ENCODE measurements around the gene COLEC12.

DNA sequence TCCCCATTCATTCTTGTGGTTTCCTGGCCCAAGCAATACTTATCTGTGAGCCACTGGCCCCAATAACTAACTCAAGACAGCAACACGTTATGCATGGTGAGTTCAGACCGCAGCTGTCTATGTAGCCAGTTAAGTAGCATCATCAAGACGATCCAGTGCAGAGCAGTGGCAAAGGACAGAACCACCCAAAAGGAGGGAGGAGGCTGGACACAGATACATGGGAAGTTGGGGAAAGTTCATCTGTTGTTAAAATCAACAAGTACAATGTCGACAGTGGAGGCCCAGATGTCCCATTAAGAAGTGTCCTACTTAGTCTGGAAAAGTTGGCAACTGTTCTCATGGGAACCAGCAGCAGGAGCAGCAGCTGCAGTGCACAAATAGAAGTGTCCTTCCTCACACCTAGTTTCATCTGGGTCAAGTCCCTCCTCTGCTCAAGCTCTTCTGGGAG is 125.8 kb downstream of the COLEC12 start:
- TF ChIP-seq, protein P1, sequence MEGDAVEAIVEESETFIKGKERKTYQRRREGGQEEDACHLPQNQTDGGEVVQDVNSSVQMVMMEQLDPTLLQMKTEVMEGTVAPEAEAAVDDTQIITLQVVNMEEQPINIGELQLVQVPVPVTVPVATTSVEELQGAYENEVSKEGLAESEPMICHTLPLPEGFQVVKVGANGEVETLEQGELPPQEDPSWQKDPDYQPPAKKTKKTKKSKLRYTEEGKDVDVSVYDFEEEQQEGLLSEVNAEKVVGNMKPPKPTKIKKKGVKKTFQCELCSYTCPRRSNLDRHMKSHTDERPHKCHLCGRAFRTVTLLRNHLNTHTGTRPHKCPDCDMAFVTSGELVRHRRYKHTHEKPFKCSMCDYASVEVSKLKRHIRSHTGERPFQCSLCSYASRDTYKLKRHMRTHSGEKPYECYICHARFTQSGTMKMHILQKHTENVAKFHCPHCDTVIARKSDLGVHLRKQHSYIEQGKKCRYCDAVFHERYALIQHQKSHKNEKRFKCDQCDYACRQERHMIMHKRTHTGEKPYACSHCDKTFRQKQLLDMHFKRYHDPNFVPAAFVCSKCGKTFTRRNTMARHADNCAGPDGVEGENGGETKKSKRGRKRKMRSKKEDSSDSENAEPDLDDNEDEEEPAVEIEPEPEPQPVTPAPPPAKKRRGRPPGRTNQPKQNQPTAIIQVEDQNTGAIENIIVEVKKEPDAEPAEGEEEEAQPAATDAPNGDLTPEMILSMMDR (IDR thresholded peaks at IDR 0.05; ENCODE audit: poor library complexity) = no peak
- TF ChIP-seq EZH2phosphoT487 (IDR thresholded peaks at IDR 0.05; ENCODE audit: low read depth, severe bottlenecking, unreplicated experiment) = no peak
